Neural cell (in vitro differentiated cells): Measurements from ENCODE around the gene FGFR1OP2. TPM values are rescaled to one million over a fixed set of nuclear protein-coding genes. Genes with fewer than 3 reads are reported as not detected.

ENCODE experiments used
- H2AFZ ChIP-seq: fragments of 200-600, 300-800 bp; sonication (generic), shearing (Covaris generic); 2 replicates; pipeline ENCODE4 v1.6.0; 2014; ENCODE audit warnings: low read depth, mild to moderate bottlenecking, antibody characterized with exemption, low read length, moderate library complexity
- H3F3A ChIP-seq: fragments of 200-600 bp; shearing (Covaris generic); 2 replicates; pipeline ENCODE4 v1.6.1; 2016; ENCODE audit warnings: mild to moderate bottlenecking, moderate library complexity, mixed read lengths, antibody characterized with exemption, low read length; ENCODE audit not compliant: insufficient read depth, poor library complexity, severe bottlenecking
- H3K27ac ChIP-seq: fragments of 200-600, 300-800 bp; sonication (generic), shearing (Covaris generic); 2 replicates; pipeline ENCODE4 v1.5.1; 2014; ENCODE audit warnings: mild to moderate bottlenecking, low read length, moderate library complexity
- H3K27me3 ChIP-seq: fragments of 300-800, 200-600 bp; sonication (generic), shearing (Covaris generic); 2 replicates; pipeline ENCODE4 v1.6.0; 2014; ENCODE audit warnings: mild to moderate bottlenecking, low read depth, low read length, moderate library complexity; ENCODE audit not compliant: insufficient read depth
- H3K36me3 ChIP-seq: fragments of 300-800, 200-600 bp; sonication (generic), shearing (Covaris generic); 2 replicates; pipeline ENCODE4 v1.5.1; 2014; ENCODE audit warnings: mild to moderate bottlenecking, antibody characterized with exemption, low read length, moderate library complexity; ENCODE audit not compliant: insufficient read depth
- H3K4me2 ChIP-seq: fragments of 300-800, 200-600 bp; sonication (generic), shearing (Covaris generic); 2 replicates; pipeline ENCODE4 v1.6.0; 2014; ENCODE audit warnings: mild to moderate bottlenecking, low read length
- H3K4me3 ChIP-seq: fragments of 300-800, 200-600 bp; sonication (generic), shearing (Covaris generic); 2 replicates; pipeline ENCODE4 v1.5.1; 2014; ENCODE audit warnings: mild to moderate bottlenecking, low read length, moderate library complexity
- H3K79me2 ChIP-seq: fragments of 200-600 bp; shearing (Covaris generic); replicated peaks from 2 replicates; pipeline ENCODE4 v1.6.0; 2014; ENCODE audit warnings: mild to moderate bottlenecking, low read length, moderate library complexity; ENCODE audit not compliant: insufficient read depth
- H3K9ac ChIP-seq: fragments of 300-800, 200-600 bp; sonication (generic), shearing (Covaris generic); 2 replicates; pipeline ENCODE4 v1.6.1; 2016; ENCODE audit warnings: mild to moderate bottlenecking, low read length, mixed read lengths
- H3K9me2 ChIP-seq: fragments of 200-600 bp; shearing (Covaris generic); 2 replicates; pipeline ENCODE4 v1.6.1; 2016; ENCODE audit warnings: mild to moderate bottlenecking, low read length, mixed read lengths; ENCODE audit not compliant: insufficient read depth
- H3K9me3 ChIP-seq: fragments of 200-600, 300-800 bp; sonication (generic), shearing (Covaris generic); 2 replicates; pipeline ENCODE4 v1.6.1; 2016; ENCODE audit warnings: mild to moderate bottlenecking, mixed run types, low read length, moderate library complexity, mixed read lengths
- H4K20me1 ChIP-seq: fragments of 200-600 bp; shearing (Covaris generic); 2 replicates; pipeline ENCODE4 v1.6.1; 2016; ENCODE audit warnings: mild to moderate bottlenecking, mixed run types; ENCODE audit not compliant: insufficient read depth
- CTCF ChIP-seq: fragments of 450-650 bp; IDR thresholded peaks from 2 replicates; pipeline ENCODE4 v1.5.1; 2014; ENCODE audit warnings: antibody characterized with exemption, mild to moderate bottlenecking, moderate library complexity; ENCODE audit not compliant: poor library complexity, severe bottlenecking
- EP300 ChIP-seq: fragments of 450-650 bp; conservative IDR thresholded peaks from 2 replicates; pipeline ENCODE4 v1.6.1; 2014; ENCODE audit warnings: antibody characterized with exemption, mild to moderate bottlenecking, moderate library complexity; ENCODE audit not compliant: poor library complexity, severe bottlenecking
- EZH2 ChIP-seq: fragments of 200-600, 300-800 bp; shearing (Covaris generic), sonication (generic); IDR thresholded peaks from 2 replicates; pipeline ENCODE4 v1.6.1; 2014; ENCODE audit warnings: antibody characterized with exemption, low read length, borderline replicate concordance, mild to moderate bottlenecking; ENCODE audit not compliant: insufficient read depth, poor library complexity, severe bottlenecking
- MXI1 ChIP-seq: fragments of 450-650 bp; conservative IDR thresholded peaks from 2 replicates; pipeline ENCODE4 v1.6.1; 2014; ENCODE audit warnings: antibody characterized with exemption, mild to moderate bottlenecking; ENCODE audit not compliant: poor library complexity, severe bottlenecking
- POLR2AphosphoS5 ChIP-seq: IDR thresholded peaks from 2 replicates; pipeline ENCODE4 v1.6.1; 2012
- RAD21 ChIP-seq: fragments of 450-650 bp; conservative IDR thresholded peaks from 2 replicates; pipeline ENCODE4 v1.6.1; 2014; ENCODE audit warnings: antibody characterized with exemption, mild to moderate bottlenecking, moderate library complexity
- SMC3 ChIP-seq: fragments of 450-650 bp; conservative IDR thresholded peaks from 2 replicates; pipeline ENCODE4 v1.6.1; 2014; ENCODE audit warnings: antibody characterized with exemption, mild to moderate bottlenecking, moderate library complexity; ENCODE audit not compliant: poor library complexity
- TAF1 ChIP-seq: IDR thresholded peaks from 2 replicates; pipeline ENCODE4 v1.6.1; 2012; ENCODE audit warnings: low read depth
- polyA plus RNA-seq: library from polyadenylated mRNA; depleted of rRNA; stranded (reverse); fragments of >200 nt; gene quantifications from 2 replicates; pipeline ENCODE4 v1.2.3, GENCODE V29; 2014
- TF ChIP-seq, protein P1 (sequence below): IDR thresholded peaks from 2 replicates; pipeline ENCODE4 v1.6.1; 2012; ENCODE audit warnings: borderline replicate concordance

FGFR1OP2 gene
- polyA plus RNA-seq, 1 donor from 2014 or later: 79.4 TPM

GRCh38 chr12:26928661-26929060 lies 9.6 kb upstream of the FGFR1OP2 start:
- Histone ChIP-seq H3F3A (no peaks in the 10 kb centered on the region), H3K9ac (no peak overlapping the region), H3K4me3 (no peak overlapping the region), H3K9me3 (no peaks in the 10 kb centered on the region), H3K4me2 (no peak overlapping the region), H2AFZ (no peak overlapping the region), H3K9me2 (no peaks in the 10 kb centered on the region), H3K79me2 (no peaks in the 10 kb centered on the region), H3K27me3 (no peaks in the 10 kb centered on the region), H4K20me1 (no peaks in the 10 kb centered on the region), H3K27ac (no peak overlapping the region), H3K36me3 (peaks cover 3% of the 10 kb centered on the region)
- TF ChIP-seq CTCF (no peak), EP300 (no peak), POLR2AphosphoS5 (no peak), EZH2 (no peak), MXI1 (no peak), SMC3 (no peak), RAD21 (no peak), TAF1 (no peak)
- TF ChIP-seq, protein P1, sequence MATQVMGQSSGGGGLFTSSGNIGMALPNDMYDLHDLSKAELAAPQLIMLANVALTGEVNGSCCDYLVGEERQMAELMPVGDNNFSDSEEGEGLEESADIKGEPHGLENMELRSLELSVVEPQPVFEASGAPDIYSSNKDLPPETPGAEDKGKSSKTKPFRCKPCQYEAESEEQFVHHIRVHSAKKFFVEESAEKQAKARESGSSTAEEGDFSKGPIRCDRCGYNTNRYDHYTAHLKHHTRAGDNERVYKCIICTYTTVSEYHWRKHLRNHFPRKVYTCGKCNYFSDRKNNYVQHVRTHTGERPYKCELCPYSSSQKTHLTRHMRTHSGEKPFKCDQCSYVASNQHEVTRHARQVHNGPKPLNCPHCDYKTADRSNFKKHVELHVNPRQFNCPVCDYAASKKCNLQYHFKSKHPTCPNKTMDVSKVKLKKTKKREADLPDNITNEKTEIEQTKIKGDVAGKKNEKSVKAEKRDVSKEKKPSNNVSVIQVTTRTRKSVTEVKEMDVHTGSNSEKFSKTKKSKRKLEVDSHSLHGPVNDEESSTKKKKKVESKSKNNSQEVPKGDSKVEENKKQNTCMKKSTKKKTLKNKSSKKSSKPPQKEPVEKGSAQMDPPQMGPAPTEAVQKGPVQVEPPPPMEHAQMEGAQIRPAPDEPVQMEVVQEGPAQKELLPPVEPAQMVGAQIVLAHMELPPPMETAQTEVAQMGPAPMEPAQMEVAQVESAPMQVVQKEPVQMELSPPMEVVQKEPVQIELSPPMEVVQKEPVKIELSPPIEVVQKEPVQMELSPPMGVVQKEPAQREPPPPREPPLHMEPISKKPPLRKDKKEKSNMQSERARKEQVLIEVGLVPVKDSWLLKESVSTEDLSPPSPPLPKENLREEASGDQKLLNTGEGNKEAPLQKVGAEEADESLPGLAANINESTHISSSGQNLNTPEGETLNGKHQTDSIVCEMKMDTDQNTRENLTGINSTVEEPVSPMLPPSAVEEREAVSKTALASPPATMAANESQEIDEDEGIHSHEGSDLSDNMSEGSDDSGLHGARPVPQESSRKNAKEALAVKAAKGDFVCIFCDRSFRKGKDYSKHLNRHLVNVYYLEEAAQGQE: no peak

- TF ChIP-seq CTCF: no peak
- TF ChIP-seq TAF1: no peak
- TF ChIP-seq POLR2AphosphoS5: no peak
- no peak for TF ChIP-seq SMC3
- no peak for TF ChIP-seq MXI1
- no peak for TF ChIP-seq RAD21
- TF ChIP-seq EP300: no peak
- Histone ChIP-seq H3K4me3 (no peak overlapping the region), H3F3A (no peaks in the 10 kb centered on the region), H3K9ac (no peak overlapping the region), H3K9me2 (no peaks in the 10 kb centered on the region), H3K4me2 (no peak overlapping the region), H2AFZ (no peak overlapping the region), H3K9me3 (no peaks in the 10 kb centered on the region), H3K36me3 (peaks cover 3% of the 10 kb centered on the region), H3K27ac (no peak overlapping the region), H3K27me3 (no peaks in the 10 kb centered on the region), H4K20me1 (no peaks in the 10 kb centered on the region), H3K79me2 (peaks cover under 1% of the 10 kb centered on the region)
Observed at GRCh38 chr12:26929590-26929989, 8.7 kb upstream of the FGFR1OP2 start.
